GM12874 (cell line): ENCODE data around the gene ANKRD44.

Source experiments
- TF ChIP-seq, protein P1 (sequence below): IDR thresholded peaks from 2 replicates; pipeline ENCODE4 v1.5.1; 2011; ENCODE audit warnings: low read depth, mild to moderate bottlenecking, control low read depth, low read length, moderate library complexity; ENCODE audit not compliant: insufficient read depth

ANKRD44 gene

DNA sequence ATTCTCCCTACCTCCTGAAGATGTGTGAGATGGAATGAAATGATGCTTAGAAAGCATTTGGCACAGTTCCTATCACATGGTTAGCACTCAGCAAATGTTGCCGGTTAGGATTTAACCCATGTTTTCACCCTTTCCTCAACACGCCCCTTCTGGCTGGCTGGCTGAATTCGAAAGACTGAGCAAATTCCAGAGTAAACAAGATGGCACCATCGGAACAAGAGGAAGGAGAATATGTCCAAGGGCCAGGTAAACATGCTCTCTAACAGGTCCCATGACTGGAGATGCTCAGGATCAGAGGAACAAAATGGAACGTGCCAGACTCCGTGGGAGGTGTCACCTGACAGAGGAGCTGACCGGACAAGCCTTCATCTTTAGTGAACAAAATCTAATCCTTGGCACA, 145.6 kb downstream of the ANKRD44 start:
- TF ChIP-seq, protein P1, sequence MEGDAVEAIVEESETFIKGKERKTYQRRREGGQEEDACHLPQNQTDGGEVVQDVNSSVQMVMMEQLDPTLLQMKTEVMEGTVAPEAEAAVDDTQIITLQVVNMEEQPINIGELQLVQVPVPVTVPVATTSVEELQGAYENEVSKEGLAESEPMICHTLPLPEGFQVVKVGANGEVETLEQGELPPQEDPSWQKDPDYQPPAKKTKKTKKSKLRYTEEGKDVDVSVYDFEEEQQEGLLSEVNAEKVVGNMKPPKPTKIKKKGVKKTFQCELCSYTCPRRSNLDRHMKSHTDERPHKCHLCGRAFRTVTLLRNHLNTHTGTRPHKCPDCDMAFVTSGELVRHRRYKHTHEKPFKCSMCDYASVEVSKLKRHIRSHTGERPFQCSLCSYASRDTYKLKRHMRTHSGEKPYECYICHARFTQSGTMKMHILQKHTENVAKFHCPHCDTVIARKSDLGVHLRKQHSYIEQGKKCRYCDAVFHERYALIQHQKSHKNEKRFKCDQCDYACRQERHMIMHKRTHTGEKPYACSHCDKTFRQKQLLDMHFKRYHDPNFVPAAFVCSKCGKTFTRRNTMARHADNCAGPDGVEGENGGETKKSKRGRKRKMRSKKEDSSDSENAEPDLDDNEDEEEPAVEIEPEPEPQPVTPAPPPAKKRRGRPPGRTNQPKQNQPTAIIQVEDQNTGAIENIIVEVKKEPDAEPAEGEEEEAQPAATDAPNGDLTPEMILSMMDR, result no peak

DNA sequence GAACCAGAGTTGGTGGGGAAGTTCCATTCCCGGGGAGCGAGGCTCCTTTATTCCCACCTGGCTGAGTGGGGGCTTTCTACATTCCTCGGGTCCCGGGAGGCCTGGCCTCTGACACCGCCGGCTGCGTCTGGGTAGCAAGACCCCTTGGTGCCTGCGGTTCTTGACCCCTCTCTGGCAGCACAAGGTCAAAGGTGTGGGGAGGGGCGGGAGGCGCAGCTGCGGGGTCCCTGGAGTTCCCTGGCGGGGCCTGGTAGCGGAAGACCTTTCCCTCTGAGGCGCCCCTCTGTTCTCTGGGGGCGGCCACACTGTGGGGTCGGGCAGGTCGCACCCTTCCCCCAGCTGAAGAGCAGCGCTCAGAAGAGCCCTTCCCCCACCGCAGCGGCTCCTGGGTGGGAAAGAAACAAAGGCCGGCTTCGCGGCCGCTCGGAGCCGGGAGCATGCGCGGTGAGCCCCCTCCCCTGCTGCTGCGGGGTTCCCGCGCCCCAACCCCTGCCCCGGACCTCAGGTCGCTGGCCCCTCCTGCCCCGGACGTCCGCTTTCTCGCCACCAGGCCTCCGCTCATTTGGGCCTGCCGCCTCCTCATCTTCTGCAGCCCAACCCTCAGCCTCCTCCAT, 146.3 kb downstream of the ANKRD44 start:
- TF ChIP-seq, protein P1, result no peak

DNA sequence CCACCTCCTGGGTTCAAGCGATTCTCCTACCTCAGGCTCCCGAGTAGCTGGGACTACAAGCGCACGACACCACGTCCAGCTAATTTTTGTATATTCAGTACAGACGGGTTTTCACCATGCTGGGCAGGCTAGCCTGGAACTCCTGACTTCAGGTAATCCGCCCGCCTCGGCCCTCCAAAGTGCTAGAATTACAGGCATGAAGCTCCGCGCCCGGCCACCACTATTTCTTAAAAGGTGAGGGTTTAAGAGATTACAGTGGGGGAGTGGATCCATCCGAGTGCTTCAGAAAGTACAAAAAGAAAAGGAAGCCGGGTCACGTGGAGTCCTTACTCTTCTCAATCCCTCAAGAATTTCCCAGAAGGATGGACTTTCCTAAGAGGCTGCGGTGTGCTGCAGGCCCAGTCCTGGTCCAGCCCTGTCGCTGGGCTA, 146.9 kb downstream of the ANKRD44 start:
- TF ChIP-seq, protein P1, result no peak

DNA sequence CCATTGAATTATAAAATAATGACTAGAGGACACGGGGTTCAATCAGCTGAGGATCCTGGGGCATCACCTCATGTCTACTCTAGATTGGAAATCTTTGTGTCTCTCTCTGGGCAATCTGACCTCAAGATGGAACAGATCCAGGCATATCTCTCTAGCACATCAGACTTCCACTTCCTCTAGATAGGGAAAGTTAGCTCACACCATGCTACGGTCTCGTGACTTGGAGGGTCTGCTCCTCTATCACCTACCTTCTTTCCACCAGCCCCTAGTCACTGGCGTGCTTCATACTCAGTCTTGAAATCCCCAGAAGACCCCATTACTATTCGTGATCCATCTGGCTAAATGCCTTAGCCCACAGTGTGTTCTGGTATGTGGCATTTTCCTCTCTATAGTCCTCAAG, 148.8 kb downstream of the ANKRD44 start:
- TF ChIP-seq, protein P1, result no peak

DNA sequence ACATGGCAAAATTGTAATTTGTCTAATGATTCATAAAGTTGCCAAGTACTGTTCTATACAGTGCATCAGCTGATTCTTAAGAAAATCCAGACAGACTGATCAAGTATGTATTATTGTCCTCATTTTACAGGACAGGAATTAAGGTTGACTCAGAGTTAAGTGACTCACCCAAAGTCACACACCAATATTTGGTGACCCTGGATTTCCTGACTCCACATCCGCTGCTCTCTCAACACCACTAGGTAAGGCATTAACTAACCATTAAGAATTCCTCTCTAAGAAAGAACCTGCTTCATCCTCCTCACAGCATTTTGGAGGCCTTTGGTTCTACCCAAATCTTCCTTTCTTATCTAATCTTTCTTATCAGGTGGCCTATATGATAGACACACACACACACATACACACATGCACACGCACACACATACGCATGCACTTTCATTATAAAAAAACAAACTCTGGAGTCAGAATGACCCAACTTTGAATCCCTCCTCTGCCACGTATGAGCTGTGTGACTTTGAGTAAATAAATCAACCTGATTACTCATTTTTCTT, 150.8 kb downstream of the ANKRD44 start:
- TF ChIP-seq, protein P1, result no peak

DNA sequence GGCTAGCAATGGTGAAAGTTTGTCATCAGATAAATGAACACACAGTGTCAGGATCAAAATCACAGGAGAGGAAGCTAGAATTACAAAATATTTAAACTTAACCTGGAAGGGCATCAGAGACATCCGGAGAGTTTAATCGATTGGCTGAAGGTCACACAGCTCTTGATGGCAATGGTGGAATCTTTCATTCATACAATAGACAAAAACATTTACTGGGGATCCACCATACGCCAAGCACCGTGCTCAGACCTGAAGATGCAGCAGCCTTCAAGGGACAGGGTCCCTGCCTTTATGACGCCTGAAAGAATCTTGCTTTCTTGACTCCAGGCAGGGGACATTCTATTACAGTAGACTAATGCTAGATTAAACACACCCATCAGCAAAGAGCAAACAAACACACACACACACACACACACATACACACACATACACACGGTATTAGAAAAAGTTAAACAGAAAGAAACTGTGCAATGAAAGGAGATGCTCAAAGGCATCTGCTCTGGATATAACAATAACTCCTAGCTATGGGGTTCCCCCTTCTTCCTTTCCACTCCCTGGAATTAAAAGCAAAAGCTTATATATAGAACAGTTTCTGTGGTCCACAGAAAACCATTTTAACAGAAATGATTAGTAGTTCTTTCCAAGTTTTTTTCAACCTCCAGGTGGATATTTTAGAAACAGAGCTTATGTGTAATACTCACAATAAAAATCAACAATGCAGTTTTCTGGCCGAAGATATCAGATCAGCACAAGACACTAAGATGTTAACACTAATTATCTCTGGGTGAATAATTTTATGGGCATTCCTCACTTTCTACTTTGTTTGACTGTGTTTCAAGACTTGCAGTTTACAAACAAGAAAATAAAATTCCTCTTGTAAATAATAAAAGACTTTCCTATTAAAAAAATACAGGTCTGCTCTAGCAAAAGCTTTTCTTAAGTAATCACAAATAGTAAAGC, 151.7 kb downstream of the ANKRD44 start:
- TF ChIP-seq, protein P1, result no peak

DNA sequence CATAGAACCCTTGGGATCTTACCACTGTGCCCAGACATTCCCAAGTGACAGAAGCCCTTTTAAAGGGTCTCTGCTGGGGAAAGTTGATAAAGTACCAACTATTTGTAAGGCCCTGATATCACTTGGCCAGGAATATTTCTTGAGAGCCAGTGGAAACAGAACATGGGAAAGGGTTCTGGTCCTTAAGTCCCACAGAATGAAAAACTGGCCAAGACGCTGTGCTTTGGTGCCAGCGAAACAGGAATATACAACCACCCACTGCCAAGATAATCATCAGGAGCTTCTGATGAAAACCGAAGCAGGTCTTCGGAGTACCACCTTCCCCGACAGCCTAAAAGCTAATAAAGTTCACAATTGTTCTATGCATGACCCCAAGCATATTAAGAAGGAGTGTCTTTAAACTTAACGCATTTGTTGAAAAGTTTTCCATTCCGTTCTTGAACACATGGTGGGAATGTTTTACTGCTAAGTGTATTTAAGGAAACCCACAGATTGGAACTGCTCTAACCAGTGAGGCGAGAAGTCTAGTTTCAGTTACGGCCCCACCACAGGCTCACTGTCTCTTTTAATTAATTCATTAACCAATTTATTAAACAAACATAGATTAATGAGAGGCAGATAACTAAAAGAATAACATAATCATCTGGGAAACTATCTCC, 152.6 kb downstream of the ANKRD44 start:
- TF ChIP-seq, protein P1, result no peak
